Measurements from ENCODE around the gene EZR. TPM values are rescaled to one million over a fixed set of nuclear protein-coding genes. Genes with fewer than 3 reads are reported as not detected.

The EZR gene
- total RNA-seq, 4 donors from 2014 or later: 208 to 339 (median 285) TPM

GRCh38 chr6:158808941-158809678, 10.1 kb downstream of the EZR start:
- TF ChIP-seq CTCF (IDR thresholded peaks at IDR 0.05) (no peak), POLR2A (IDR thresholded peaks at IDR 0.05) (peak in 1 of 4 donors; percentile 60)
- H3K27me3 ChIP-seq: no peaks in the 10 kb centered on the region
- intact Hi-C loops (cut with DNase I): no loop called here
- no peaks in the 10 kb centered on the region for H3K9me3 ChIP-seq
- peaks cover 10 to 97% (median 43%) of the 10 kb centered on the region in 3 donors for H3K4me1 ChIP-seq
- peak overlapping the region; percentile 43 to 99 (median 64) for H3K27ac ChIP-seq
- no peak overlapping the region for H3K4me3 ChIP-seq
- WGBS, 2 donors: 46 to 53% methylated on average over 8 of the region's 8 CpGs
- H3K36me3 ChIP-seq: peaks cover 0 to 66% (median 0%) of the 10 kb centered on the region in 3 donors
- no peak for DNase-seq

GRCh38 chr6:158808442-158808833, 10.7 kb downstream of the EZR start:
- 43 to 50% methylated on average over 6 of the region's 6 CpGs for WGBS, 2 donors
- peaks cover 0 to 59% (median 0%) of the 10 kb centered on the region in 3 donors for H3K36me3 ChIP-seq
- no peak for TF ChIP-seq POLR2A (IDR thresholded peaks at IDR 0.05)
- TF ChIP-seq CTCF (IDR thresholded peaks at IDR 0.05): peak in 3 of 6 experiments; percentile 19 to 42 (median 33)
- H3K27me3 ChIP-seq: no peaks in the 10 kb centered on the region
- intact Hi-C loops (cut with DNase I): no loop called here
- no peaks in the 10 kb centered on the region for H3K9me3 ChIP-seq
- H3K4me1 ChIP-seq: peaks cover 15 to 97% (median 43%) of the 10 kb centered on the region in 3 donors
- no peak for DNase-seq
- peak overlapping the region in 3 of 4 donors; percentile 43 to 99 (median 79) for H3K27ac ChIP-seq
- no peak overlapping the region for H3K4me3 ChIP-seq

- Histone ChIP-seq H3K27me3 (no peaks in the 10 kb centered on the region), H3K4me1 (peaks cover 15 to 97% (median 37%) of the 10 kb centered on the region in 3 donors), H3K4me3 (no peak overlapping the region), H3K27ac (peak overlapping the region in 2 of 4 donors; percentile 79 to 99), H3K36me3 (peaks cover 0 to 53% (median 0%) of the 10 kb centered on the region in 3 donors), H3K9me3 (no peaks in the 10 kb centered on the region)
- no peak for DNase-seq
- intact Hi-C loops (cut with DNase I): no loop called here
- WGBS, 2 donors: 61 to 68% methylated on average over 7 to 8 of the region's 8 CpGs
- no peak for TF ChIP-seq CTCF (IDR thresholded peaks at IDR 0.05)
- no peak for TF ChIP-seq POLR2A (IDR thresholded peaks at IDR 0.05)
Measured at GRCh38 chr6:158807515-158808441, 11.4 kb downstream of the EZR start.

GRCh38 chr6:158805698-158806377, 13.3 kb downstream of the EZR start:
- TF ChIP-seq POLR2A (IDR thresholded peaks at IDR 0.05): no peak
- peak in 1 of 6 experiments; percentile 3 for TF ChIP-seq CTCF (IDR thresholded peaks at IDR 0.05)
- Histone ChIP-seq H3K27ac (peak overlapping the region in 2 of 4 donors; percentile 79 to 99), H3K9me3 (no peaks in the 10 kb centered on the region), H3K36me3 (peaks cover 0 to 47% (median 0%) of the 10 kb centered on the region in 3 donors), H3K4me1 (peaks cover 15 to 97% (median 34%) of the 10 kb centered on the region in 3 donors), H3K4me3 (no peak overlapping the region), H3K27me3 (no peaks in the 10 kb centered on the region)
- WGBS, 2 donors: 80 to 82% methylated on average over 5 of the region's 5 CpGs
- no peak for DNase-seq
- intact Hi-C loops (cut with DNase I): no loop called here

Measured in esophagus squamous epithelium (tissue), 5 donors.